Colonic mucosa (tissue), 4 donors: Measurements from ENCODE around the gene LCLAT1. TPM values are rescaled to one million over a fixed set of nuclear protein-coding genes. Genes with fewer than 3 reads are reported as not detected.

Source experiments
- DNase-seq: peaks from one replicate; pipeline ENCODE4 v3.0.0-alpha.2; 2020
- H3K27ac ChIP-seq: fragments of 200-600 bp; one replicate; pipeline ENCODE4 v1.8.0; 2021
- H3K27me3 ChIP-seq: fragments of 200-600 bp; one replicate; pipeline ENCODE4 v1.8.0; 2021
- H3K36me3 ChIP-seq: fragments of 200-600 bp; one replicate; pipeline ENCODE4 v1.8.0; 2021
- H3K4me1 ChIP-seq: fragments of 200-600 bp; one replicate; pipeline ENCODE4 v1.8.0; 2021; ENCODE audit warnings: mild to moderate bottlenecking
- H3K4me3 ChIP-seq: fragments of 200-600 bp; one replicate; pipeline ENCODE4 v1.8.0; 2021
- H3K9ac ChIP-seq, 2 donors: one replicate each; pipeline ENCODE4 v1.7.0; 2013; ENCODE audit warnings: control low read depth in 2 of 2, low read depth in 2 of 2, low read length in 2 of 2
- H3K9me3 ChIP-seq: fragments of 200-600 bp; one replicate; pipeline ENCODE4 v1.8.0; 2021
- CTCF ChIP-seq: fragments of 200-600 bp; IDR thresholded peaks from one replicate; pipeline ENCODE4 v1.8.0; 2022; ENCODE audit warnings: antibody characterized with exemption, mild to moderate bottlenecking
- intact Hi-C: fragments of 100-400 bp; cut with DNase I; formaldehyde crosslinking; loops from one replicate; pipeline ENCODE4 v1.14.1; 2022
- total RNA-seq, 2 donors: library from RNA; stranded (reverse); fragmentation: NEBNext Ultra II Directional in 1 of 2; extraction: Animal tissue kit (Norgen Biotek cat#: 25700) in 1 of 2; gene quantifications; one replicate each; pipeline ENCODE4 v1.2.1, GENCODE V29; 2021
- donor health status: healthy.
- donor health status: DM: no; HTN: no; CAD: no.
- donor health status: DM: no; HTN: no; CAD: no.

LCLAT1 gene
- total RNA-seq, 2 donors from 2014 or later: 20.0 to 25.5 TPM

- no peak for DNase-seq
- intact Hi-C loops: no loop called here
- Histone ChIP-seq H3K36me3 (no peaks in the 10 kb centered on the region), H3K9me3 (no peaks in the 10 kb centered on the region), H3K27me3 (no peaks in the 10 kb centered on the region), H3K9ac (no peak overlapping the region), H3K4me1 (no peaks in the 10 kb centered on the region), H3K27ac (no peak overlapping the region), H3K4me3 (no peak overlapping the region)
- no peak for TF ChIP-seq CTCF
Measured at GRCh38 chr2:30427606-30428347, 19.3 kb upstream of the LCLAT1 start.

- Histone ChIP-seq H3K36me3 (no peaks in the 10 kb centered on the region), H3K27ac (no peak overlapping the region), H3K9ac (no peak overlapping the region), H3K9me3 (no peaks in the 10 kb centered on the region), H3K4me1 (no peaks in the 10 kb centered on the region), H3K27me3 (no peaks in the 10 kb centered on the region), H3K4me3 (no peak overlapping the region)
- intact Hi-C loops: no loop called here
- no peak for TF ChIP-seq CTCF
- no peak for DNase-seq
Measured at GRCh38 chr2:30428348-30428662, 18.7 kb upstream of the LCLAT1 start.

- Histone ChIP-seq H3K9ac (no peak overlapping the region), H3K27me3 (no peaks in the 10 kb centered on the region), H3K4me1 (no peaks in the 10 kb centered on the region), H3K9me3 (no peaks in the 10 kb centered on the region), H3K27ac (no peak overlapping the region), H3K36me3 (no peaks in the 10 kb centered on the region), H3K4me3 (no peak overlapping the region)
- intact Hi-C loops: no loop called here
- no peak for DNase-seq
- TF ChIP-seq CTCF: no peak
Measured at GRCh38 chr2:30428827-30429461, 18.1 kb upstream of the LCLAT1 start.

- Histone ChIP-seq H3K9me3 (no peaks in the 10 kb centered on the region), H3K4me1 (no peaks in the 10 kb centered on the region), H3K27me3 (no peaks in the 10 kb centered on the region), H3K9ac (no peak overlapping the region), H3K4me3 (no peak overlapping the region), H3K36me3 (no peaks in the 10 kb centered on the region), H3K27ac (no peak overlapping the region)
- DNase-seq: no peak
- intact Hi-C loops: no loop called here
- no peak for TF ChIP-seq CTCF
Measured at GRCh38 chr2:30433541-30434299, 13.3 kb upstream of the LCLAT1 start.

GRCh38 chr2:30434708-30435107 is 12.3 kb upstream of the LCLAT1 start:
- Histone ChIP-seq H3K9me3 (no peaks in the 10 kb centered on the region), H3K36me3 (no peaks in the 10 kb centered on the region), H3K4me1 (no peaks in the 10 kb centered on the region), H3K27me3 (no peaks in the 10 kb centered on the region), H3K4me3 (no peak overlapping the region), H3K9ac (no peak overlapping the region), H3K27ac (no peak overlapping the region)
- TF ChIP-seq CTCF: no peak
- intact Hi-C loops: no loop called here
- no peak for DNase-seq
